Ishikawa (cell line): ENCODE data around the gene ADARB1.

Source experiments
- CEBPB ChIP-seq: IDR thresholded peaks from 2 replicates; pipeline ENCODE4 v1.6.1; 2012
- CREB1 ChIP-seq: IDR thresholded peaks from 2 replicates; pipeline ENCODE4 v1.6.1; 2012; ENCODE audit warnings: low read depth
- EGR1 ChIP-seq: IDR thresholded peaks from 2 replicates; pipeline ENCODE4 v1.6.1; 2012
- EP300 ChIP-seq: IDR thresholded peaks from 2 replicates; pipeline ENCODE4 v1.6.1; 2012; ENCODE audit warnings: borderline replicate concordance
- FOXM1 ChIP-seq: IDR thresholded peaks from 2 replicates; pipeline ENCODE4 v1.6.1; 2012; ENCODE audit warnings: low read depth, borderline replicate concordance
- NFIC ChIP-seq: IDR thresholded peaks from 2 replicates; pipeline ENCODE4 v1.6.1; 2012
- RAD21 ChIP-seq: IDR thresholded peaks from 2 replicates; pipeline ENCODE4 v1.6.1; 2012; ENCODE audit warnings: low read depth
- TAF1 ChIP-seq: IDR thresholded peaks from 2 replicates; pipeline ENCODE4 v1.6.1; 2012; ENCODE audit warnings: low read depth, mild to moderate bottlenecking
- TCF12 ChIP-seq: IDR thresholded peaks from 2 replicates; pipeline ENCODE4 v1.6.1; 2012; ENCODE audit warnings: low read depth
- TEAD4 ChIP-seq: IDR thresholded peaks from 2 replicates; pipeline ENCODE4 v1.6.1; 2012
- YY1 ChIP-seq: IDR thresholded peaks from 2 replicates; pipeline ENCODE4 v1.6.1; 2012; ENCODE audit warnings: low read depth
- ZBTB7A ChIP-seq: IDR thresholded peaks from 2 replicates; pipeline ENCODE4 v1.6.1; 2012; ENCODE audit warnings: low read depth
- TF ChIP-seq, protein P1 (sequence below): IDR thresholded peaks from 2 replicates; pipeline ENCODE4 v1.6.1; 2012; ENCODE audit warnings: low read depth, mild to moderate bottlenecking
- TF ChIP-seq, protein P2 (sequence below): IDR thresholded peaks from 2 replicates; pipeline ENCODE4 v1.6.1; 2012
- TF ChIP-seq, protein P3 (sequence below): IDR thresholded peaks from 2 replicates; pipeline ENCODE4 v1.6.1; 2012

The ADARB1 gene

DNA sequence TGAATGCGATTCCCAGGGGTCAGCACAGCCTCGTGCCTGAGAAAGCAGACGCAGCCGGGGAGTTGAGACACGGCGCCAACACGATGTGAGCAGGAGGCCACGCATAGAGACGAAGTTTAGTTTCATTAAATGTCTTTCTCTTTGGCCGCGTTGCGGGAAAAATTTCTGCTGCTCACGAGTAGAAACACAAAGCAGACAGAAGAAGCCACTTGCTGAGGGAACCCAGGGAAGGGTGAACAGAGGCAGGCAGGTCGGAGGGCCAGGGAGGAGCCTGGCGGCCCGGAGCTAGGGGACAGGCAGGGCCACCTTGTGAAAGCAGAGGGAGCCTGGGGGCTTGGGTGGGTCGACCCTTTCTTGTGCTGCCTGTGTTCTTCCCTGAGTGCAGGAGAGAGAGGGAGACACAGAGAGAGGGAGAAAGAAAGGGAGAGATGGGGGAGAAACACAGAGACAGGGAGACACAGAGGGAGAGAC is 180.1 kb downstream of the ADARB1 start:
- TF ChIP-seq TEAD4: no peak
- TF ChIP-seq YY1: no peak
- no peak for TF ChIP-seq CEBPB
- no peak for TF ChIP-seq EP300
- no peak for TF ChIP-seq CREB1
- TF ChIP-seq NFIC: no peak
- TF ChIP-seq, protein P1, sequence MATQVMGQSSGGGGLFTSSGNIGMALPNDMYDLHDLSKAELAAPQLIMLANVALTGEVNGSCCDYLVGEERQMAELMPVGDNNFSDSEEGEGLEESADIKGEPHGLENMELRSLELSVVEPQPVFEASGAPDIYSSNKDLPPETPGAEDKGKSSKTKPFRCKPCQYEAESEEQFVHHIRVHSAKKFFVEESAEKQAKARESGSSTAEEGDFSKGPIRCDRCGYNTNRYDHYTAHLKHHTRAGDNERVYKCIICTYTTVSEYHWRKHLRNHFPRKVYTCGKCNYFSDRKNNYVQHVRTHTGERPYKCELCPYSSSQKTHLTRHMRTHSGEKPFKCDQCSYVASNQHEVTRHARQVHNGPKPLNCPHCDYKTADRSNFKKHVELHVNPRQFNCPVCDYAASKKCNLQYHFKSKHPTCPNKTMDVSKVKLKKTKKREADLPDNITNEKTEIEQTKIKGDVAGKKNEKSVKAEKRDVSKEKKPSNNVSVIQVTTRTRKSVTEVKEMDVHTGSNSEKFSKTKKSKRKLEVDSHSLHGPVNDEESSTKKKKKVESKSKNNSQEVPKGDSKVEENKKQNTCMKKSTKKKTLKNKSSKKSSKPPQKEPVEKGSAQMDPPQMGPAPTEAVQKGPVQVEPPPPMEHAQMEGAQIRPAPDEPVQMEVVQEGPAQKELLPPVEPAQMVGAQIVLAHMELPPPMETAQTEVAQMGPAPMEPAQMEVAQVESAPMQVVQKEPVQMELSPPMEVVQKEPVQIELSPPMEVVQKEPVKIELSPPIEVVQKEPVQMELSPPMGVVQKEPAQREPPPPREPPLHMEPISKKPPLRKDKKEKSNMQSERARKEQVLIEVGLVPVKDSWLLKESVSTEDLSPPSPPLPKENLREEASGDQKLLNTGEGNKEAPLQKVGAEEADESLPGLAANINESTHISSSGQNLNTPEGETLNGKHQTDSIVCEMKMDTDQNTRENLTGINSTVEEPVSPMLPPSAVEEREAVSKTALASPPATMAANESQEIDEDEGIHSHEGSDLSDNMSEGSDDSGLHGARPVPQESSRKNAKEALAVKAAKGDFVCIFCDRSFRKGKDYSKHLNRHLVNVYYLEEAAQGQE: no peak
- no peak for TF ChIP-seq TAF1
- TF ChIP-seq TCF12: no peak
- no peak for TF ChIP-seq ZBTB7A
- TF ChIP-seq RAD21: no peak
- TF ChIP-seq EGR1: no peak
- TF ChIP-seq, protein P2, sequence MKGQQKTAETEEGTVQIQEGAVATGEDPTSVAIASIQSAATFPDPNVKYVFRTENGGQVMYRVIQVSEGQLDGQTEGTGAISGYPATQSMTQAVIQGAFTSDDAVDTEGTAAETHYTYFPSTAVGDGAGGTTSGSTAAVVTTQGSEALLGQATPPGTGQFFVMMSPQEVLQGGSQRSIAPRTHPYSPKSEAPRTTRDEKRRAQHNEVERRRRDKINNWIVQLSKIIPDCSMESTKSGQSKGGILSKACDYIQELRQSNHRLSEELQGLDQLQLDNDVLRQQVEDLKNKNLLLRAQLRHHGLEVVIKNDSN: no peak
- TF ChIP-seq, protein P3, sequence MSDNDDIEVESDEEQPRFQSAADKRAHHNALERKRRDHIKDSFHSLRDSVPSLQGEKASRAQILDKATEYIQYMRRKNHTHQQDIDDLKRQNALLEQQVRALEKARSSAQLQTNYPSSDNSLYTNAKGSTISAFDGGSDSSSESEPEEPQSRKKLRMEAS: no peak
- TF ChIP-seq FOXM1: no peak

DNA sequence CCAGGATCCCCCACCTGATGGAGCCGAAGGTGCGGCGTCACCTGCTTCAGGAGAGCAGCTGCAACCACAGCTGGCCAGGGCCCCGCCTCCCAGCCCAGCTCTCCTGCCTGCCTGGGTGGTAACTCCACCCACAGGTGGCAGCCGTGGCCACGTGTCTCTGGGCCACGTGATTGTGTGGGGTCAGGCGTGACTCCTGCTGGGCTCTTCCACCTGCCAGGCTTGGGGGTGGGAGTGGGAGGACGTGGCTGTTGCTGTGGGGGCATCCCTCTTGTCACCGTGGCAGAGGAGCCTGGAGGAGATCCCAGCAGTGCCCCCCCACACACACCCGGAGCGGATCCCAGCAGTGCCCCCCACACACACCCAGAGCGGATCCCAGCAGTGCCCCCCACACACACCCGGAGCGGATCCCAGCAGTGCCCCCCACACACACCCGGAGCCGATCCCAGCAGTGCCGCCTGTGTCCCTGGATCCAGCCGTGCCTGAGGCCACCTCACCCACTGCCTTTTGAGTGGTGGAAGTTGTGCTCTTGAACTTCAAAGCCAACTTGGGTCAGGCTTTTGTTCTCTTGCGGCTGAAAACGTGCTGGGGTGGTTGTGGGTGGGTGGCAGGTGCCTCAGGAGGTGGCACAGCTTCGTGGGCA is 181.1 kb downstream of the ADARB1 start:
- TF ChIP-seq RAD21 (no peak), EGR1 (0 out of 2 replicates have a peak, but pooled peaks have one; percentile 39), TAF1 (no peak)
- TF ChIP-seq, protein P2: peak; percentile 98
- TF ChIP-seq, protein P3: peak; percentile 90

DNA sequence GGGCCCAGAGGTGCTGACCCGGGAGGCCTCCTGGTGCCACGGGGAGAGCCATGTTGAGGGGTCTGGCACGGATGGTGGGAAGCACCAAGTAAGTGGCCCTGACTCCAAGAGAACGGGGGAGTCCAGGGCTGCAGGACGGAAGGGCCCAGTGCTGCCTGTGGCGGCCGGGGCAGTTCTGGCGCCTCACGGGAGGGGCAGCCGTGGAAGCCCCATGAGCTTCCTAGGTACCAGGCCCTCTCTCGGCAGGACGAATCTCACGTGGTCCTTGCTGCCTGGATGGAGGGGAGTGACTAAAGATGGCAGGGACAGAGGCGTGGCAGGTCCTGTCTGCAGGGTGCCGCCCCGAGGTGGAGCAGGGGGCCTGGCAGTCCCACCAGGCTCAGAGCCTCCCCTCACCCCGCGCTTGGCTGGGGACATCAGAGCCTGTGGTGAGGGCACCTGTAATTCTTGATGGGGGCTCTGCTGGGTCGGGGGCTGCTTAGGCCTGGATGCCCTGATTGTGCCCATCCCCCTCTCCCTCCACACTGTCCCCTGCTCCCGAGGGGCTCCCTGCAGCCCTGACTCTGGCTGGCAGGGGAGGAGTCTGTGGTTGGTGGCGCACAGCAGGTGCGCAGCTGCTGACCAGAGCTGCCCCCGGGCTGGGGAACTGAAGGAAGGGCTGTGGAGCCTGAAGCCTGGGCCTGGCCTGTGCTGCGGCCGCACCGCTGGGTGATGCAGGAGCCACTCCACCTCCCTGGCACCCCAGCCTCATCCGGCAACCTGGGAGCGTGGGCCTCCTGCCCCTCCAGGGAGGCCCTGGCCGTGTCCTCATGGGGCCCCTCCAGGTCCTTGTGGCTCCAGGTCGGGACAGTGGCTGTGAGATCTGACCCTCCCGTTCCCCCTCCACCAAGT is 181.9 kb downstream of the ADARB1 start:
- TF ChIP-seq FOXM1 (no peak), TCF12 (no peak), CEBPB (no peak), ZBTB7A (no peak)
- TF ChIP-seq, protein P2: no peak
- TF ChIP-seq, protein P3: no peak

DNA sequence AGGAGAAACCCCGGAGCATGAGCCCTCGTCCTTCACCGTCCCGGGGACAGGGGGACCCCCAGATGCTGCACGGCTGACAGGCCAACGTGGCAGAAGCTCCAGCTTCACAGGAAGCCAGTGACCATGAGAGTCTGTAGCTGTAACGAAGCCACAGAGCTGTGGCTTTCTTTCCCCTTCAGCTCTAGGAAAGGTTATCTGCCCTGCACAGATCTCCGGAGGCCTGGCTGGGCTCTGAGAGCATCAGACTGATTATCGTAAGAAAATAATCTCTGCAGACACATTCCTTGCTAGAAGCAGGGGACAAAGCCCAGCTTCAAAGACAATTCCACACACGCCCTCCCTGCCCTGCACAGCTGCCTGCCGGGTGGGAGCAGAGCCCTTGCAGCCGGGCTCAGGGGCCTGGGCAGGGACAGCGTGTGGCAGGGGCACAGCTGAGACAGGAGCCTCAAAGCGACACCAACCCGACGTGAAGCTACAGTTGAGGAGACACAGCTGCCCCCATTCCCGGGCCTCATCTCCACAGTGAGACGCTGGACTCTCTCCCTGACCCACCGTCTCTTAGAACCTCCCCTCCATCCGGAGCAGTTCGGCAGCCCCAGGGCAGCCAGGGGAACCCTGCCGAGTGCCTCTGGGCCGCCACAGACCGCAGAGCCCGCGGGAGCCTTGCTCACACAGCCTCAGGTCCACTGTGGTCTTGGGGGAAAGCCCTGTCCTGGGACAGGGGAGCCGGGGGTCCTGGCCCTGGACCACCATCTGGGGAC is 182.7 kb downstream of the ADARB1 start:
- TF ChIP-seq ZBTB7A: no peak
- TF ChIP-seq, protein P1: no peak
- no peak for TF ChIP-seq TEAD4

DNA sequence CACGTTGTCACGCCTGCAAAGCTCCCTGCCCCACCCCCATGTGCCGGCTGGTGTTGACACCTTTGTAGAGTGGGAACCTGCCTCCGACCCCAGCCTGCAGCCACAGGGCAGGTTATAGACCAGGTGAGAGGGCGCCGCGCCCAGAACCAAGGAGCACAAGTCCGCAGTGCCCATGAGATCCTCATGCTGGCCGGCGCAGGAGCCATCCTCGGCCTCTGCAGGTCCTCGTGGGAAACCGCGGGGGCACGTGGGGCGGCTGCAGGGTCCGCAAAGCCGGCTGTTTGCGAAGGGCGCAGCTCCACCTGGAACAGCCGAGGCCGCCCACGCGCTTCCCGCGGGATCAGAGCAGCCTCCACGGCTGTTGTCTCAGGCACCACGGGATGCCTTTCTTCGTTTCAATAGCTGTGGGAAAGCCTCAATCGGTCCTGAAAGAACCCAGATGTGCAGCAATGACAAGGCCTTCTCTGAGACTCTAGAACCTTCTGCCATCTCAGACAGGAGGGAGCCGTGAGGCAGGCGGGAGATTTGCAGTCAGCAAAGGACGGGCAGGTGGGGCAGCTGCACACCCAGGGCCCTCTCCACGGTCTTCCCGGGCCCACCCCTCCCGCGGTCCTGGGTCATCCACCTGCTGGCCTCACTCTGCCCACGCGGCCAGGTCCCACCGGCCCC is 183.4 kb downstream of the ADARB1 start:
- TF ChIP-seq EGR1 (peak; percentile 20; the same call in 1 of the 2 replicates), TCF12 (no peak)
